Motor neuron (in vitro differentiated cells): Measurements from ENCODE around the gene OGFOD2. TPM values are rescaled to one million over a fixed set of nuclear protein-coding genes. Genes with fewer than 3 reads are reported as not detected.
A peak's percentile ranks its signal among the peaks of the same experiment; 100 is the strongest.

Experiments
- ATAC-seq, 8 experiments: fragments of 200-7000 bp; cut with Tn5 transposase; replicated peaks in 6 of 8; 2 replicates each; pipeline ENCODE4 v1.8.0; 2021; ENCODE audit warnings: mild to moderate bottlenecking in 8 of 8, moderate library complexity in 8 of 8
- H3K27ac ChIP-seq, 2 donors: fragments of 250-450 bp; sonication (Bioruptor Pico); 2 replicates each; pipeline ENCODE4 v1.9.0; 2021; ENCODE audit warnings: antibody characterized with exemption in 2 of 2, mild to moderate bottlenecking in 2 of 2, moderate library complexity in 1 of 2
- H3K4me1 ChIP-seq, 2 donors: fragments of 250-450 bp; sonication (Bioruptor Pico); replicated peaks in 1 of 2; 2 replicates each; pipeline ENCODE4 v1.6.1; 2021; ENCODE audit warnings: antibody characterized with exemption in 2 of 2, mild to moderate bottlenecking in 2 of 2, moderate library complexity in 1 of 2
- H3K4me3 ChIP-seq, 5 donors: fragments of 250-450 bp; sonication (Bioruptor Pico); 2 replicates each; pipeline ENCODE4 v1.9.0; 2021; ENCODE audit warnings: antibody characterized with exemption in 5 of 5, mild to moderate bottlenecking in 5 of 5, moderate library complexity in 4 of 5
- WGBS, 10 experiments: fragments of 450-650 bp; shearing (Covaris generic); methylation state at CpG; one replicate each; pipeline ENCODE4 v1.0.0; 2022; 5-methylcytosine and 5-hydroxymethylcytosine counted together
- in situ Hi-C, 9 experiments: fragments of 400-800 bp; cut with MboI; loops; one replicate each; pipeline ENCODE4 v1.15.0; 2021; ENCODE audit warnings: low sequenced_read_pairs in 9 of 9, low pct_unique_long_range_greater_than_20kb in 2 of 9; ENCODE audit not compliant: unreplicated experiment in 9 of 9
- total RNA-seq, 8 experiments: library from RNA; unstranded; fragments of 300-600 nt; gene quantifications; 2 replicates each; pipeline versions ENCODE4 v1.2.3 to v1.2.4, GENCODE V29; 2022

OGFOD2 gene
- total RNA-seq, 8 experiments from 2014 or later, result 7.1 to 17.7 (median 11.9) TPM

DNA sequence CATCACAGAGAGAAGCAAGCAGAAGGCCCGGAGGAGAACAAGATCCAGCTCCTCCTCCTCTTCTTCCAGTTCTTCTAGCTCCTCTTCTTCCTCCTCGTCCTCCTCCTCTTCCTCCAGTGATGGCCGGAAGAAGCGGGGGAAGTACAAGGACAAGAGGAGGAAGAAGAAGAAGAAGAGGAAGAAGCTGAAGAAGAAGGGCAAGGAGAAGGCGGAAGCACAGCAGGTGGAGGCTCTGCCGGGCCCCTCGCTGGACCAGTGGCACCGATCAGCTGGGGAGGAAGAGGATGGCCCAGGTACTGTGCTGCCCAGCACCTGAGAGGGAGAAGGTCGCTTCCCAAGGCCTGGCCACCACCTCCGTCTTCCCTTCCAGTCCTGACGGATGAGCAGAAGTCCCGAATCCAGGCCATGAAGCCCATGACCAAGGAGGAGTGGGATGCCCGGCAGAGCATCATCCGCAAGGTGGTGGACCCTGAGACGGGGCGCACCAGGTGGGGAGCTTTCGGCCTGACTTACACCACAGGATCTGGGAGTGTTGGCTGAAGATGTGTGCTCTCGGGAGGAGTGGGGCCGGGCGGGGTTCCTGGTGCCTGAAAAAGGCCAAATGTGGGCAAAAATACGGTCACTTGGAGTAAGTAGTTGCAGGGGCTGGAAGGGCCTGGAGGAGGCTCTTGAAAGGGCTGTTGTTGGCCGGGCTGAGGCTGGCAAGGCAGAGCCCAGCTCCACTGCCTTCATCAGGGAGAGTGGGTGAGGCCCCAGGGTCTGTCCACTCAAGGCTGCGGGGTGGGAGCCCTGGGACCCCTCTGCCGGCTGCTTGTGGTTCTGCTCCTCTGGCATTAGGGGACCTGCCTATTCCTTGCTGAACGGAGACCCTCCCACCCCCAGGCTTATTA is 6.8 kb downstream of the OGFOD2 start:
- H3K27ac ChIP-seq, result peak overlapping the region in 1 of 2 donors; percentile 81
- in situ Hi-C loops, result no loop called here
- H3K4me3 ChIP-seq, result peak overlapping the region; percentile 73 to 99 (median 98)
- WGBS, 10 experiments, result 0 to 100% (median 76%) methylated on average over 1 to 7 of the region's 25 CpGs; no CpG with 5 or more reads in 3 of the 10 experiments
- ATAC-seq, result no peak
- H3K4me1 ChIP-seq, result peaks cover 34 to 39% of the 10 kb centered on the region in 2 donors

GRCh38 chr12:122982477-122982815 is 7.4 kb downstream of the OGFOD2 start:
- Histone ChIP-seq H3K4me3 (no peak overlapping the region), H3K4me1 (peaks cover 34 to 39% of the 10 kb centered on the region in 2 donors), H3K27ac (no peak overlapping the region)
- in situ Hi-C loops, result no loop called here
- WGBS, 10 experiments, result 83 to 100% (median 100%) methylated on average over 1 to 2 of the region's 11 CpGs; no CpG with 5 or more reads in 7 of the 10 experiments
- no peak for ATAC-seq

GRCh38 chr12:122982963-122983788 is 8.1 kb downstream of the OGFOD2 start:
- ATAC-seq, result no peak
- H3K27ac ChIP-seq, result no peak overlapping the region
- H3K4me1 ChIP-seq, result peaks cover 34 to 39% of the 10 kb centered on the region in 2 donors
- WGBS, 10 experiments, result 81 to 100% (median 90%) methylated on average over 1 to 10 of the region's 21 CpGs; no CpG with 5 or more reads in 6 of the 10 experiments
- no peak overlapping the region for H3K4me3 ChIP-seq
- in situ Hi-C loops, result no loop called here

DNA sequence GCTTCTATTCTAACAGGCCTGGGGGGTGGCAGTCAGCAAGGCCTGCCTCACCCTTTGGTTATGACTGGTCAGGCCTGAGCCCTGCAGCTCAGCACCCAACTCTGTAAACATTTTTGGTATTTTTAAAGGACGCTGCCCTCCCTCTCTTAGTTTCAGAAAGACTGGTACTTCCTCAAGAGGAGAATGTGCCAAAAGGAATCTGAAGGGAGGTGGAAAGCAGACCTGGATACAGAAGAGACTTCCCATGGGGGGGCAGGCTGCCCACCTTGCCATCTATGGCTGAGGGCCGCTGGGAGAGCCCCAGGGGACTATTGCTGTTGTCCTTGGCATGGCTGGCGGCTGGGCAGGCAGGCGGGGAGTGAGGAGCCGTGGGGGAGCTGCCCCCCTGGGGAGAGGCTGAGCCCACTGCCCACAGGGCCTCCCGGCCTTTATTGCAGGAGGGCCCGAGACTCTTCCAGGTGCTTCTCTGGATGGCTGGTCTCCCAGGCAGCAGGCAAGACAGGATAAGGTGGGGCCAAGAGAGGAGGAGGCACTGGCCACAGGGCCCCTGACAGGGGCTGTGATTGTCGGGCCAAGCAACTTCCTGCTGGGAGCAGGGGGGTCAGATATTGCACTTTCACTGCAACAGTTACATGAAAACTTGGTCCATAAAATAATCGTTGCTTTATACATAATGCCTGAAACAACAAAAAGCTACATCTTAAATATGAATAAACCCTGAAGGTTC is 8.9 kb downstream of the OGFOD2 start:
- H3K4me1 ChIP-seq, result peaks cover 34 to 39% of the 10 kb centered on the region in 2 donors
- WGBS, 10 experiments, result 40 to 93% (median 53%) methylated on average over 1 to 5 of the region's 9 CpGs; no CpG with 5 or more reads in 4 of the 10 experiments
- no peak overlapping the region for H3K4me3 ChIP-seq
- in situ Hi-C loops, result no loop called here
- ATAC-seq, result peak in 2 of 8 experiments; percentile 11 to 34
- no peak overlapping the region for H3K27ac ChIP-seq

- Histone ChIP-seq H3K27ac (peak overlapping the region in 1 of 2 donors; percentile 38), H3K4me3 (no peak overlapping the region), H3K4me1 (peaks cover 26 to 34% of the 10 kb centered on the region in 2 donors)
- no peak for ATAC-seq
- WGBS, 10 experiments, result 35 to 82% (median 61%) methylated on average over 1 to 19 of the region's 34 CpGs
- in situ Hi-C loops, result no loop called here
These were observed 9.7 kb downstream of the OGFOD2 start for GRCh38 chr12:122984612-122985337.

DNA sequence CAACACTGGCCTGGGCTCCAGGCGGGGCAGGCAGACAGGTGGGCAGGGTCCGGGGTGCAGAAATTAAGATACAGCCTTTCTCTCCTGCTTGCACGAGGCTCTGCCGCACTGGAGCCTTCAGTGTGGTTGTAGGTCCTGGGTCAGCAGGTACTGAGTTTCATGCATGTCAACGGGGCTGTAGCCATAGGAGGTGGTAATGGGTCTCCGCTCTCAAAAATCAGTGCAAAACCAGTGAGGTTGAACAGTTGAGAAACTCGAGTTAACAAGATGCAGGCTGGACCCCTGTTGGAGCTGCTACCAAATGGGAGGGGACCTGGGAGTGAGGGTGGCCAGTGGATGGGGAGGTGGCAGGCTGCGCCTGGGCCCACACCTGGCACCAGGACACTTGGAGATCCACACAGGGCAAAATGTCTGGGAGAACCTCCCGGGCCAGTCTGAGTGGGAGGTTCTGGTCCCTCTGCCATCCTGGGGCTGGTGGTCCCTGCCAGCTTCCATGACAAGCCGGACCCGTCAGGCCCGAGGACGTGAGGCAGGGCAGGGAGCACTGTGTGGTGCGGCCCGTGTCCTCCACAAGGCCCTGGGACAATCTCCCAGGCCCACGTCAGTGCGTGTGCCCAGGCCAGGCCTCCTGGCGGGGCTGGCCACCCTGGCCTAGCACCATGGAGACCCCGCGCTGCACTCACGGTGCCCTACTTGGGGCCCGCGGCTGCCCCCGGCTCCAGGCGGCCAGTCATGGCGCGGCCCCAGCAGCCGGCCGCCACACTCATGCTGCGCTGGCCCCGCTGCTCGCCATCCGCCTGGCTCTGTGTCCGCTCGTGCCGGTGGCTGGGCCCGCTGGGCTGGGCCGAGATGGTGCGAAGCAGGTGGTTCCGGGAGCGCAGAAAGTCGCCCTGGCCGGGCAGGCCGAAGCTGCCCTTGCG is 10.6 kb downstream of the OGFOD2 start:
- 60 to 100% (median 87%) methylated on average over 1 to 6 of the region's 45 CpGs; no CpG with 5 or more reads in 2 of the 10 experiments for WGBS, 10 experiments
- Histone ChIP-seq H3K27ac (peak overlapping the region in 1 of 2 donors; percentile 38), H3K4me3 (no peak overlapping the region), H3K4me1 (peaks cover 26 to 33% of the 10 kb centered on the region in 2 donors)
- ATAC-seq, result peak in 2 of 8 experiments; percentile 2
- in situ Hi-C loops, result no loop called here

DNA sequence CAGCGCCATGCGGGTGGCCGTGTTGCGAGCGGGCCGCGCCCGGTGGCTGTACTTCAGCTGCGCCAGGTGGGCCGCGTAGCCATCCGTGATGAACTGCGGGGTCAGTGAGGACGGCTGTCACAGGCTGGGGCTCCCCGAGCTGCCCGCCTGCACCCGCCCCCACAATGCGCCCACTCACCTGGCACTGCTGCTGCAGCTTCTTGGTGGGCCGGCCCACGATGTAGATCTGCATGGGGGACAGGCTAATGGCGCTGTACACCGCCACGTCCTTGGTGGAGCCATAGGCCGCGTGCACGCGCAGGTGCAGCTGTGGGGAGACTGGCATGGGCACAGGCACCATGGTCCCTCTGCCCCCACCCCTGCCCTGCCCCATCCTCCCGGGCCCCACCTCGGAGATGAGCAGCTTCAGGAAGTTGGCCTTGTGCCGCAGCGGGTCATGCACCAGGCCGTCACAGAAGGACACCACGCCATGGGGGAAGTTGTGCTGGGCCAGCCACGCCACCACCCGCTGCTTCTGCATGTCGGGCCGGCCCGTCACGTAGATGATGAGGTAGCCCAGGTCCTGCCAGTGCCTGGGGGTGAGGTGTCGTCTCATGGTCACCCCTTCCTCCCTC is 11.3 kb downstream of the OGFOD2 start:
- ATAC-seq, result peak in 1 of 8 experiments; percentile 3

GRCh38 chr12:122987086-122987951 is 12.3 kb downstream of the OGFOD2 start:
- Histone ChIP-seq H3K4me3 (no peak overlapping the region), H3K4me1 (peaks cover 19 to 23% of the 10 kb centered on the region in 2 donors), H3K27ac (no peak overlapping the region)
- in situ Hi-C loops, result no loop called here
- ATAC-seq, result no peak
- 94 to 100% (median 96%) methylated on average over 3 to 7 of the region's 39 CpGs; no CpG with 5 or more reads in 7 of the 10 experiments for WGBS, 10 experiments

More for the DNA sequence above, 11.3 kb downstream of the OGFOD2 start:
- in situ Hi-C loops, result no loop called here
- Histone ChIP-seq H3K4me3 (no peak overlapping the region), H3K4me1 (peaks cover 26 to 32% of the 10 kb centered on the region in 2 donors), H3K27ac (no peak overlapping the region)
- WGBS, 10 experiments, result 80% methylated on average over 1 of the region's 40 CpGs; no CpG with 5 or more reads in 9 of the 10 experiments

GRCh38 chr12:122988036-122988435 is 13.0 kb downstream of the OGFOD2 start:
- peaks cover 17 to 20% of the 10 kb centered on the region in 2 donors for H3K4me1 ChIP-seq
- no peak overlapping the region for H3K27ac ChIP-seq
- in situ Hi-C loops, result no loop called here
- 71 to 88% (median 84%) methylated on average over 2 to 8 of the region's 13 CpGs; no CpG with 5 or more reads in 7 of the 10 experiments for WGBS, 10 experiments
- ATAC-seq, result no peak
- H3K4me3 ChIP-seq, result no peak overlapping the region

DNA sequence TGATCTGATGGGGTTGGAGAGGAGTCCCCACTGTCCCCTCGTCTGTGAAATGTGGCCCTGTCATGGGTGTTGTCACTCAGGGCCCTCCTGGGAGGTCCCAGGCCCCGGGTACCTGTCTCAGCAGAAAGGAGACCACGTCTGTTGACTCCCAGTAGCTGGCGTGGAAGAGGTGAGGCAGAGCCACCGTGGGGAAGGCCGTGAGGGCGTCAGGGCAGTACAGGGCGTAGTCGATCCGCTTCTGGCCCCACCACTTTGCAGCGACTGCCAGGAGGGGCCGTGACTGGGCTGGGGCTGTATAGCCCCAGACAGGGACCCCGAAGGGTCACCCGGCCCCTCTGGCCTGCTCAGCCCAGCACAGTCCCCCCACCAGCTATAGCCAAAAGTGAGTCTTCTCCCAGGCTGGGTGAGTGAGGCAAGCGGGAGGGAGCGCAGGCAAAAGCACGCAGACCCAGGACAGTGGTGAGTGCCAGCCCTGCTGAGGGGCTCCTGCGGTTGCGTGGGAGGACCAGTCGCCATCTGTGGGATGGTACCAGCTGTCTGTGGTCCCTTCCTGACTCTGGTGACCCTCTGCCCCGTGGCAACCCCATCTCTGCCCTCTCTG is 13.7 kb downstream of the OGFOD2 start:
- ATAC-seq, result no peak
- no peak overlapping the region for H3K4me3 ChIP-seq
- peaks cover 12 to 15% of the 10 kb centered on the region in 2 donors for H3K4me1 ChIP-seq
- 20 to 100% (median 81%) methylated on average over 1 to 2 of the region's 21 CpGs; no CpG with 5 or more reads in 6 of the 10 experiments for WGBS, 10 experiments
- no peak overlapping the region for H3K27ac ChIP-seq
- in situ Hi-C loops, result no loop called here
